ENCODE results near the gene PCBP1.

PCBP1 gene

DNA sequence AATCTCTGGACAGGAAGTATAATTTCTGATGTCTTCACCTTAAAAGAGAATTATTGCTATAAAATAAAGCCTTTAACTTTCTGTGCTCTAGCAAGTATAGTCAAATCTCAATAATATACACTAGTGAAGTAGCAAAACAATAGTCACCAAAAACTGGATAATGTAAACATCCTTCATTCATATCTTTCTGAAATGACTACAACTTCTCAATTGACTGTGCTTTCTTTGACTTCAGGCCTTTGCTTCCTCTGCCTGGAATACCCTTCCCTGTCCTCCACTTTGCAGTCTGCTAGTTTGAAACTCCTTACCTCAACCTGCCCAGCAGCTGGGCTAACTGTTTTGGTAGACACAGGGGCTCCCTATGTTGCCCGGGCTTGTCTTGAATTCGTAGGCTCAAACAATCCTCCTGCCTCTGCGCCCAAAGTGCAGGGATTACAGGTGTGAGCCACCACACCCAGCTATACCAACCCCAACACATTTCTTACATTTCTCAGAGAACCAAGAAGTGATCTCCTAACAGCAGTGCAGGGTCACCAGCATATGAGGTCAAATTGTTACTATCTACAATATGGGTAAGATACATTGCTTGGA, 6.6 kb upstream of the PCBP1 start:
- no peak for DNase-seq (ENCODE audit: low read depth, low spot score)
- H3K36me3 ChIP-seq (ENCODE audit: insufficient read depth, insufficient read length, low read length): peaks cover 60% of the 10 kb centered on the region
- no peak overlapping the region for H3K4me3 ChIP-seq (ENCODE audit: insufficient read length, low read depth)
- H3K9me3 ChIP-seq (ENCODE audit: insufficient read depth, low read length): no peaks in the 10 kb centered on the region
- H3K4me1 ChIP-seq (ENCODE audit: insufficient read depth, insufficient read length): peaks cover 2% of the 10 kb centered on the region
- no peak overlapping the region for H3K9ac ChIP-seq (ENCODE audit: insufficient read length, low read depth)
- no peaks in the 10 kb centered on the region for H3K27me3 ChIP-seq (ENCODE audit: insufficient read depth, insufficient read length)
- TF ChIP-seq SUZ12 (IDR thresholded peaks at IDR 0.05; ENCODE audit: extremely low read depth, insufficient read depth, insufficient read length) (no peak), YY1 (IDR thresholded peaks at IDR 0.05; ENCODE audit: insufficient read depth, insufficient read length) (no peak), ZNF274 (IDR thresholded peaks at IDR 0.05; ENCODE audit: low read depth, low read length) (no peak)

- Histone ChIP-seq H3K4me3 (ENCODE audit: insufficient read length, low read depth) (no peak overlapping the region), H3K9ac (ENCODE audit: insufficient read length, low read depth) (no peak overlapping the region), H3K4me1 (ENCODE audit: insufficient read depth, insufficient read length) (peaks cover 2% of the 10 kb centered on the region), H3K36me3 (ENCODE audit: insufficient read depth, insufficient read length, low read length) (peaks cover 58% of the 10 kb centered on the region), H3K27me3 (ENCODE audit: insufficient read depth, insufficient read length) (no peaks in the 10 kb centered on the region), H3K9me3 (ENCODE audit: insufficient read depth, low read length) (no peaks in the 10 kb centered on the region)
- no peak for DNase-seq (ENCODE audit: low read depth, low spot score)
- TF ChIP-seq ZNF274 (IDR thresholded peaks at IDR 0.05; ENCODE audit: low read depth, low read length): no peak
These were observed 6.1 kb upstream of the PCBP1 start for GRCh38 chr2:70081221-70081620.

GRCh38 chr2:70083344-70084156, 3.7 kb upstream of the PCBP1 start:
- Histone ChIP-seq H3K9me3 (ENCODE audit: insufficient read depth, low read length) (no peaks in the 10 kb centered on the region), H3K36me3 (ENCODE audit: insufficient read depth, insufficient read length, low read length) (peaks cover 52% of the 10 kb centered on the region), H3K27me3 (ENCODE audit: insufficient read depth, insufficient read length) (no peaks in the 10 kb centered on the region), H3K4me1 (ENCODE audit: insufficient read depth, insufficient read length) (peaks cover 2% of the 10 kb centered on the region), H3K4me3 (ENCODE audit: insufficient read length, low read depth) (no peak overlapping the region), H3K9ac (ENCODE audit: insufficient read length, low read depth) (peak overlapping the region; percentile 32)
- no peak for TF ChIP-seq SUZ12 (IDR thresholded peaks at IDR 0.05; ENCODE audit: extremely low read depth, insufficient read depth, insufficient read length)
- no peak for TF ChIP-seq ZNF274 (IDR thresholded peaks at IDR 0.05; ENCODE audit: low read depth, low read length)
- TF ChIP-seq YY1 (IDR thresholded peaks at IDR 0.05; ENCODE audit: insufficient read depth, insufficient read length): no peak
- DNase-seq (ENCODE audit: low read depth, low spot score): no peak

DNA sequence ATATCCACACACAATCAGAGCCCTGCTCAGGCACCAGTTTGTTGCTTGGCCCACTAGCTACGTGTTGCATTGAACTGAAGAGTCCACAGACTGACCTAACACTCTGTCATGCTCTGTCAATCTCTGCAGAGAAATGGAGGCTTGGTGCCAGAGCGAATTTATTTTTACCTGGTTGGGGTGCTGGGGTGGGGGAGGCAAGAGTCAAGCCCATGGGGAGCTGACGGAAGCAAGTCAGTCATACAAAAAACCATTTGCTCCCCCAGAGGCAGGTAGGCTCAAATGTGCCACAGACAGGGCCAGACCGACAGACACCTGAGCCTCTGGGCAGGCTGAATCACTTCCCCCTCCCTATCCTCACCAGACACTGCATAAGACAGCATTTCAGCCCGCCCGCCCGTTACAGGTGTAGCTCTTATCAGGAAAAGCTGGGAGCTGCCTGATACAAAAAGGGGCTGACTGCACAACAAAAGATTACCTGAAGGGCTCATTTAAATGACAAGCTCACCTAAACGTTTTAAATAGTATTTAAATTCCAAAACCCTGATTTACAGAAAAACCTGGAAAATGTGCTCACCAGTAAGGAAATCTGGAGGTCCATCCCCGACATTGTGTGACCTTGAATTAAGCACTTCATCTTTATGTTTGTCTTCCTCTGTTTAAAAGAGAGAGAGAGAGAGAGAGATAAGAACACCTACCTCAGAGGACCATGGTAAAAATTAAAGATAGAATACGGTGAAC, 2.1 kb upstream of the PCBP1 start:
- Histone ChIP-seq H3K4me3 (ENCODE audit: insufficient read length, low read depth) (peak overlapping the region; percentile 81), H3K4me1 (ENCODE audit: insufficient read depth, insufficient read length) (peaks cover 2% of the 10 kb centered on the region), H3K9me3 (ENCODE audit: insufficient read depth, low read length) (no peaks in the 10 kb centered on the region), H3K36me3 (ENCODE audit: insufficient read depth, insufficient read length, low read length) (peaks cover 53% of the 10 kb centered on the region), H3K27me3 (ENCODE audit: insufficient read depth, insufficient read length) (no peaks in the 10 kb centered on the region), H3K9ac (ENCODE audit: insufficient read length, low read depth) (peak overlapping the region; percentile 99)
- TF ChIP-seq ZNF274 (IDR thresholded peaks at IDR 0.05; ENCODE audit: low read depth, low read length) (no peak), YY1 (IDR thresholded peaks at IDR 0.05; ENCODE audit: insufficient read depth, insufficient read length) (no peak), SUZ12 (IDR thresholded peaks at IDR 0.05; ENCODE audit: extremely low read depth, insufficient read depth, insufficient read length) (no peak)
- DNase-seq (ENCODE audit: low read depth, low spot score): peak; percentile 74

DNA sequence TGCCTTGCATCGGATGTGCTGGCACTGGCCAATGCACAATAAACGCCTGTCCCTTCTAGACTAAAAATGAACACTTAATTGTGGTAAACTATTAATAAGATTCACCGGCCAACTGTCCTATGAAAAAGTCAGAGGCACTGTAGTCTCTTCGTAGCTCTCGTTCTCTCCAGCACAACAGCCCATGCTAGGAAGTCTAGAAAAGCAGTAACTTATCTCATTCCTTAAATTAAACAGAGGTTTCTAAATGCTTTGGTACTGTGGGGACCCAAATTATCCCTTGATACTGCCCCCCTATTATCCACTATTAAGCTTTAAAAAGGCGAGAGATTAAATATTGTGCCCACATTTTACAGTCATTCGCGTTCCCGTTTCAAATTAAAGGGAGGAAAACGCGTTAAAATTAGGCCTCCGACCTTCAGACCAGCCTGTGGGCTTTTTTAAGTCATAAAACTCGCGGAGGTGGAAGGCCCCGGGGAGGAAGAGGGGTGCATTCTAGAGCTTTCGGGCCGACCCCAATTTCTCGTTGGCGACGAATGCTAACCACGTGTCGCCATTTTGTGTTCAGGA, 1.5 kb upstream of the PCBP1 start:
- H3K36me3 ChIP-seq (ENCODE audit: insufficient read depth, insufficient read length, low read length): peaks cover 48% of the 10 kb centered on the region
- peak overlapping the region; percentile 99 for H3K9ac ChIP-seq (ENCODE audit: insufficient read length, low read depth)
- no peaks in the 10 kb centered on the region for H3K9me3 ChIP-seq (ENCODE audit: insufficient read depth, low read length)
- no peaks in the 10 kb centered on the region for H3K27me3 ChIP-seq (ENCODE audit: insufficient read depth, insufficient read length)
- no peak for TF ChIP-seq ZNF274 (IDR thresholded peaks at IDR 0.05; ENCODE audit: low read depth, low read length)
- no peak for TF ChIP-seq YY1 (IDR thresholded peaks at IDR 0.05; ENCODE audit: insufficient read depth, insufficient read length)
- TF ChIP-seq SUZ12 (IDR thresholded peaks at IDR 0.05; ENCODE audit: extremely low read depth, insufficient read depth, insufficient read length): no peak
- no peak for DNase-seq (ENCODE audit: low read depth, low spot score)
- peak overlapping the region; percentile 81 for H3K4me3 ChIP-seq (ENCODE audit: insufficient read length, low read depth)
- H3K4me1 ChIP-seq (ENCODE audit: insufficient read depth, insufficient read length): peaks cover 2% of the 10 kb centered on the region

DNA sequence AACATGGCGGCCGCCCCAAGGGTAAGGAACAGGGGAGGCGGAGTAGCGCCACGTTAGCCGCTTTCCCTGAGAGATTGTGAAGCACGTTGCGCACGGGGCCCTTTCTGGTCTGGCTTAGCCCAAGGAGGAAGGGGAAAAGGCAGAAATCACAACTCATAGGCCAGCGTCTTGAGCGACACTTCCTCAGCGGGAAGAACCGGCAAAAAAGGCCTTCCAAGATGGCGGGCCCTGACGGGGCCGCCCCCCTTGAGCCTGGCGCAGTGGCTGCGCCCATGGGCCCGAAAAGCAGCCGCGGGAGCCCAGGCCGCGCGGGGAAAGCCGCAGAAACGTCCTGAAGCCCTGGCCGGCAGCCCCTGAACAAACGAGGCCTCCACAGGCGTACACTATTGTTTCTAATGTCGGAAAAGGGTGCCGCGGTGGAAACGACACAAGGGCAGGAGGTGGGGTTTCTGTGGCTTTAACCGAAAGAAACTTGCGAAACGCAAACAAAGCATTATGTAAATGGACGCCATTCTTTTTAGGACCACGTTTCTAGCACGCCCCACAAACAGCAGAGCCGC, 919 bp upstream of the PCBP1 start:
- Histone ChIP-seq H3K9me3 (ENCODE audit: insufficient read depth, low read length) (no peaks in the 10 kb centered on the region), H3K4me1 (ENCODE audit: insufficient read depth, insufficient read length) (peaks cover 2% of the 10 kb centered on the region), H3K9ac (ENCODE audit: insufficient read length, low read depth) (peak overlapping the region; percentile 99), H3K27me3 (ENCODE audit: insufficient read depth, insufficient read length) (no peaks in the 10 kb centered on the region), H3K4me3 (ENCODE audit: insufficient read length, low read depth) (peak overlapping the region; percentile 81), H3K36me3 (ENCODE audit: insufficient read depth, insufficient read length, low read length) (peaks cover 45% of the 10 kb centered on the region)
- peak; percentile 86 for TF ChIP-seq YY1 (IDR thresholded peaks at IDR 0.05; ENCODE audit: insufficient read depth, insufficient read length)
- no peak for TF ChIP-seq SUZ12 (IDR thresholded peaks at IDR 0.05; ENCODE audit: extremely low read depth, insufficient read depth, insufficient read length)
- no peak for TF ChIP-seq ZNF274 (IDR thresholded peaks at IDR 0.05; ENCODE audit: low read depth, low read length)
- no peak for DNase-seq (ENCODE audit: low read depth, low spot score)

All from NT2/D1 (cell line).